Astrocyte (in vitro differentiated cells and primary cell): ENCODE results near the gene CMIP.

Experiments
- EZH2 ChIP-seq: IDR thresholded peaks from 2 replicates; pipeline ENCODE4 v1.6.1; 2012; ENCODE audit warnings: mild to moderate bottlenecking, low read length, inconsistent platforms; ENCODE audit not compliant: insufficient read depth
- TF ChIP-seq, protein P1 (sequence below): IDR thresholded peaks from 2 replicates; pipeline ENCODE4 v1.5.1; 2011; ENCODE audit warnings: low read depth, mild to moderate bottlenecking, inconsistent platforms, low read length, moderate library complexity; ENCODE audit not compliant: insufficient read depth

DNA sequence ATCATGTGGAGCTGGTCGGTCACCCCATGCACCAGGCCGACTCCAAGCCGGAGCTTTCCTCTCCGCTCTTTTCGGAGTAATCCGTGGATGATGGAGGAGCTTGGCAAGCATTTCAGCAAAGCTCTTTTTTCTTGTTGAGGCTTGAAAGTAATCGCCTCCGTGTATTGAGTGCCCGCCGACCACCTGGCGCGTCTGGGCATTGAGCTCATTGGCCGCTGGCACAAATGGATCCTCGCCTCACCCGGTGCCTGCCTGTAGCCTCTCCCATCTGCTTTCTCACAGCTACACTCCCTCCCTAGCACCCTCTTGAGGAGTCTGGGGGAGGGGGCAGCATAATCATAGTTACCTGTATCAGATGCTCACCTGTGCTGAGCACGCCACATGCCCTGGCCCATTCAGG is 148.9 kb downstream of the CMIP start:
- TF ChIP-seq, protein P1, sequence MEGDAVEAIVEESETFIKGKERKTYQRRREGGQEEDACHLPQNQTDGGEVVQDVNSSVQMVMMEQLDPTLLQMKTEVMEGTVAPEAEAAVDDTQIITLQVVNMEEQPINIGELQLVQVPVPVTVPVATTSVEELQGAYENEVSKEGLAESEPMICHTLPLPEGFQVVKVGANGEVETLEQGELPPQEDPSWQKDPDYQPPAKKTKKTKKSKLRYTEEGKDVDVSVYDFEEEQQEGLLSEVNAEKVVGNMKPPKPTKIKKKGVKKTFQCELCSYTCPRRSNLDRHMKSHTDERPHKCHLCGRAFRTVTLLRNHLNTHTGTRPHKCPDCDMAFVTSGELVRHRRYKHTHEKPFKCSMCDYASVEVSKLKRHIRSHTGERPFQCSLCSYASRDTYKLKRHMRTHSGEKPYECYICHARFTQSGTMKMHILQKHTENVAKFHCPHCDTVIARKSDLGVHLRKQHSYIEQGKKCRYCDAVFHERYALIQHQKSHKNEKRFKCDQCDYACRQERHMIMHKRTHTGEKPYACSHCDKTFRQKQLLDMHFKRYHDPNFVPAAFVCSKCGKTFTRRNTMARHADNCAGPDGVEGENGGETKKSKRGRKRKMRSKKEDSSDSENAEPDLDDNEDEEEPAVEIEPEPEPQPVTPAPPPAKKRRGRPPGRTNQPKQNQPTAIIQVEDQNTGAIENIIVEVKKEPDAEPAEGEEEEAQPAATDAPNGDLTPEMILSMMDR: no peak
- TF ChIP-seq EZH2: no peak
